H9 (cell line): Measurements from ENCODE around the gene RNF20. TPM values are rescaled to one million over a fixed set of nuclear protein-coding genes. Genes with fewer than 3 reads are reported as not detected.
"Not testable (repeated sequence)": the region's sequence is repeated elsewhere in the genome, so short reads cannot be mapped to it uniquely, and the experiment has no call there.

Experiments used
- DNase-seq: peaks from one replicate; pipeline ENCODE4 v3.0.0-alpha.2; 2017
- H2AFZ ChIP-seq: one replicate; pipeline ENCODE4 v1.6.1; 2013; ENCODE audit warnings: mild to moderate bottlenecking, low read length, control low read depth, moderate library complexity
- H2AK5ac ChIP-seq: 2 replicates; pipeline ENCODE4 v1.6.1; 2013; ENCODE audit warnings: low read length, control low read depth, mixed read lengths; ENCODE audit not compliant: insufficient read length
- H2BK120ac ChIP-seq: one replicate; pipeline ENCODE4 v1.6.1; 2013; ENCODE audit warnings: low read depth, mild to moderate bottlenecking, low read length, control low read depth, inconsistent platforms; ENCODE audit not compliant: poor library complexity, severe bottlenecking
- H2BK12ac ChIP-seq: 2 replicates; pipeline ENCODE4 v1.6.1; 2013; ENCODE audit warnings: low read length, control low read depth, mixed read lengths, low read depth; ENCODE audit not compliant: insufficient read length
- H2BK15ac ChIP-seq: 2 replicates; pipeline ENCODE4 v1.6.1; 2013; ENCODE audit warnings: low read depth, low read length, control low read depth
- H2BK20ac ChIP-seq: one replicate; pipeline ENCODE4 v1.6.1; 2013; ENCODE audit warnings: low read depth, mild to moderate bottlenecking, low read length, control low read depth, inconsistent platforms; ENCODE audit not compliant: poor library complexity, severe bottlenecking
- H2BK5ac ChIP-seq: 2 replicates; pipeline ENCODE4 v1.6.1; 2013; ENCODE audit warnings: low read length, control low read depth, mixed read lengths; ENCODE audit not compliant: insufficient read length
- H3K14ac ChIP-seq: 2 replicates; pipeline ENCODE4 v1.6.1; 2013; ENCODE audit warnings: low read length, control low read depth; ENCODE audit not compliant: insufficient read depth
- H3K18ac ChIP-seq: 2 replicates; pipeline ENCODE4 v1.6.1; 2013; ENCODE audit warnings: low read depth, mild to moderate bottlenecking, mixed read lengths, low read length, control low read depth; ENCODE audit not compliant: insufficient read length
- H3K23ac ChIP-seq: 2 replicates; pipeline ENCODE4 v1.6.1; 2013; ENCODE audit warnings: low read length, control low read depth, mixed read lengths, low read depth; ENCODE audit not compliant: insufficient read length
- H3K23me2 ChIP-seq: 2 replicates; pipeline ENCODE4 v1.6.1; 2013; ENCODE audit warnings: low read depth, mild to moderate bottlenecking, mixed read lengths, low read length, control low read depth; ENCODE audit not compliant: insufficient read length, poor library complexity, severe bottlenecking
- H3K27ac ChIP-seq: 2 replicates; pipeline ENCODE4 v1.5.1; 2013; ENCODE audit warnings: low read length, control low read depth, mixed read lengths, low read depth; ENCODE audit not compliant: insufficient read length
- H3K27me3 ChIP-seq: 2 replicates; pipeline ENCODE4 v1.6.1; 2013; ENCODE audit warnings: low read length, control low read depth, inconsistent platforms; ENCODE audit not compliant: insufficient read depth
- H3K4ac ChIP-seq: 2 replicates; pipeline ENCODE4 v1.6.1; 2013; ENCODE audit warnings: low read depth, mild to moderate bottlenecking, control low read depth, inconsistent platforms, low read length, moderate library complexity
- H3K4me1 ChIP-seq: 2 replicates; pipeline ENCODE4 v1.6.1; 2013; ENCODE audit warnings: low read length, control low read depth, inconsistent platforms; ENCODE audit not compliant: insufficient read depth
- H3K4me2 ChIP-seq: 2 replicates; pipeline ENCODE4 v1.6.1; 2013; ENCODE audit warnings: low read length, control low read depth, mixed read lengths; ENCODE audit not compliant: insufficient read length, insufficient read depth
- H3K56ac ChIP-seq: 2 replicates; pipeline ENCODE4 v1.6.1; 2013; ENCODE audit warnings: low read depth, mild to moderate bottlenecking, mixed read lengths, low read length, control low read depth; ENCODE audit not compliant: insufficient read length
- H3K79me1 ChIP-seq: 2 replicates; pipeline ENCODE4 v1.6.1; 2013; ENCODE audit warnings: low read depth, mild to moderate bottlenecking, moderate library complexity, low read length, control low read depth, inconsistent platforms; ENCODE audit not compliant: insufficient read depth, poor library complexity, severe bottlenecking
- H3K79me2 ChIP-seq: 2 replicates; pipeline ENCODE4 v1.6.1; 2013; ENCODE audit warnings: low read length, control low read depth, inconsistent platforms; ENCODE audit not compliant: insufficient read depth
- H3K9ac ChIP-seq: 2 replicates; pipeline ENCODE4 v1.6.1; 2013; ENCODE audit warnings: low read length, control low read depth, mixed read lengths; ENCODE audit not compliant: insufficient read length; ENCODE audit errors: extremely low read depth
- H3K9me3 ChIP-seq: one replicate; pipeline ENCODE4 v1.6.1; 2013; ENCODE audit warnings: low read depth, low read length, inconsistent platforms; ENCODE audit not compliant: control insufficient read depth
- H3T11ph ChIP-seq: one replicate; pipeline ENCODE4 v1.6.1; 2013; ENCODE audit warnings: mild to moderate bottlenecking, low read length, control low read depth, inconsistent platforms
- H4K20me1 ChIP-seq: one replicate; pipeline ENCODE4 v1.6.1; 2013; ENCODE audit not compliant: control insufficient read depth, insufficient read length, insufficient read depth
- H4K5ac ChIP-seq: 2 replicates; pipeline ENCODE4 v1.6.1; 2013; ENCODE audit warnings: low read depth, mild to moderate bottlenecking, mixed read lengths, low read length, control low read depth; ENCODE audit not compliant: insufficient read length
- H4K8ac ChIP-seq: replicated peaks from 2 replicates; pipeline ENCODE4 v1.6.1; 2013; ENCODE audit warnings: low read length, control low read depth, mixed read lengths, low read depth; ENCODE audit not compliant: insufficient read length
- H4K91ac ChIP-seq: 2 replicates; pipeline ENCODE4 v1.6.1; 2013; ENCODE audit warnings: low read depth, mild to moderate bottlenecking, moderate library complexity, mixed read lengths, low read length, control low read depth; ENCODE audit not compliant: insufficient read length
- H3K27ac Mint-ChIP-seq, 3 experiments: 2 replicates in 2 of 3; 3 replicates in 1 of 3; pipeline ENCODE4 v1.8.0; 2020 to 2021; ENCODE audit warnings: mixed read lengths in 3 of 3, mild to moderate bottlenecking in 1 of 3, moderate library complexity in 1 of 3
- H3K27me3 Mint-ChIP-seq: 2 replicates; pipeline ENCODE4 v1.8.0; 2021; ENCODE audit warnings: low read depth, mild to moderate bottlenecking, moderate library complexity, mixed read lengths
- H3K36me3 Mint-ChIP-seq, 3 experiments: 2 replicates in 2 of 3; 3 replicates in 1 of 3; pipeline ENCODE4 v1.8.0; 2020 to 2021; ENCODE audit warnings: low read depth in 3 of 3, mixed read lengths in 3 of 3; ENCODE audit not compliant: insufficient read depth in 1 of 3
- H3K4me1 Mint-ChIP-seq, 2 experiments: 2 replicates each; pipeline ENCODE4 v1.8.0; 2020; ENCODE audit warnings: mixed read lengths in 2 of 2
- H3K4me3 Mint-ChIP-seq, 2 experiments: 2 replicates in 1 of 2; 3 replicates in 1 of 2; pipeline ENCODE4 v1.8.0; 2020 to 2021; ENCODE audit warnings: mild to moderate bottlenecking in 2 of 2, mixed read lengths in 2 of 2, moderate library complexity in 1 of 2
- H3K9me3 Mint-ChIP-seq, 2 experiments: 2 replicates in 1 of 2; 3 replicates in 1 of 2; pipeline ENCODE4 v1.8.0; 2020; ENCODE audit warnings: mild to moderate bottlenecking in 2 of 2, mixed read lengths in 2 of 2, moderate library complexity in 1 of 2
- whole genome bisulfite sequencing: extraction: QIAGEN DNeasy Blood & Tissue Kit; methylation state at CpG from one replicate; pipeline ENCODE4 v1.1.7; 2013; ENCODE audit warnings: missing lambda C conversion rate, low lambda C conversion rate, mixed read lengths; ENCODE audit not compliant: insufficient read length; ENCODE audit errors: extremely low coverage; 5-methylcytosine and 5-hydroxymethylcytosine counted together
- total RNA-seq: library from RNA; stranded (reverse); gene quantifications from 2 replicates; pipeline ENCODE4 v1.2.1, GENCODE V29; 2021
- TF ChIP-seq, protein P1 (sequence below): fragments of 200-600 bp; sonication (generic); conservative IDR thresholded peaks from 3 replicates; pipeline ENCODE4 v1.8.0; 2021; ENCODE audit warnings: antibody characterized with exemption, mild to moderate bottlenecking

The RNF20 gene
- total RNA-seq, 1 experiment from 2014 or later: 48.5 TPM

DNA sequence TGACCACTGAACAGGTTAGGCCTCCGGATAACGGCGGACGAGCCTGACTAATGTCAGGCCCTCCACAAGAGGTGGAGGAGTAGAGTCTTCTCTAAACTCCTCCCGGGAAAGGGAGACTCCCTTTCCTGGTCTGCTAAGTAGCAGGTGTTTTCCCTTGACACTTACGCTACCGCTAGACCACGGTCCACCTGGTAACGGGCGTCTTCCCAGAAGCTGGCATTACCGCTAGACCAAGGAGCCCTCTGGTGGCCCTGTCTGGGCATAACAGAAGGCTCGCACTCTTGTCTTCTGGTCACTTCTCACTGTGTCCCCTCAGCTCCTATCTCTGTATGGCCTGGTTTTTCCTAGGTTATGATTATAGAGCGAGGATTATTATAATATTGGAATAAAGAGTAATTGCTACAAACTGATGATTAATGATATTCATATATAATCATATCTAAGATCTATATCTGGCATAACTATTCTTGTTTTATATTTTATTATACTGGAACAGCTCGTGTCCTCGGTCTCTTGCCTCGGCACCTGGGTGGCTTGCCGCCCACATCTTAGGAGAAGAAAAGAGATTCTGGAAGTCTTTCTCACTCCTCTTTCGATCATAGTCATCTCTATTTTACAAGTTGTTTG, 15.9 kb downstream of the RNF20 start:
- H3K4me1 Mint-ChIP-seq, H3K23ac ChIP-seq, H3K14ac ChIP-seq, H3K56ac ChIP-seq, H2BK15ac ChIP-seq, H3K18ac ChIP-seq, H2BK5ac ChIP-seq, H3K4ac ChIP-seq, H3K27me3 ChIP-seq, H2BK20ac ChIP-seq, H4K20me1 ChIP-seq, H4K8ac ChIP-seq, H3K4me1 ChIP-seq, H3K27ac Mint-ChIP-seq, H3K9me3 Mint-ChIP-seq, H3K27me3 Mint-ChIP-seq, H2AFZ ChIP-seq, H4K5ac ChIP-seq, H3K23me2 ChIP-seq, H2BK120ac ChIP-seq, H2AK5ac ChIP-seq, H4K91ac ChIP-seq, H3K79me2 ChIP-seq, H3T11ph ChIP-seq, H3K27ac ChIP-seq, H3K9me3 ChIP-seq, H2BK12ac ChIP-seq, H3K4me3 Mint-ChIP-seq, H3K4me2 ChIP-seq, H3K79me1 ChIP-seq, H3K9ac ChIP-seq: not testable (repeated sequence)
- peak; percentile 66 for DNase-seq
- TF ChIP-seq, protein P1, sequence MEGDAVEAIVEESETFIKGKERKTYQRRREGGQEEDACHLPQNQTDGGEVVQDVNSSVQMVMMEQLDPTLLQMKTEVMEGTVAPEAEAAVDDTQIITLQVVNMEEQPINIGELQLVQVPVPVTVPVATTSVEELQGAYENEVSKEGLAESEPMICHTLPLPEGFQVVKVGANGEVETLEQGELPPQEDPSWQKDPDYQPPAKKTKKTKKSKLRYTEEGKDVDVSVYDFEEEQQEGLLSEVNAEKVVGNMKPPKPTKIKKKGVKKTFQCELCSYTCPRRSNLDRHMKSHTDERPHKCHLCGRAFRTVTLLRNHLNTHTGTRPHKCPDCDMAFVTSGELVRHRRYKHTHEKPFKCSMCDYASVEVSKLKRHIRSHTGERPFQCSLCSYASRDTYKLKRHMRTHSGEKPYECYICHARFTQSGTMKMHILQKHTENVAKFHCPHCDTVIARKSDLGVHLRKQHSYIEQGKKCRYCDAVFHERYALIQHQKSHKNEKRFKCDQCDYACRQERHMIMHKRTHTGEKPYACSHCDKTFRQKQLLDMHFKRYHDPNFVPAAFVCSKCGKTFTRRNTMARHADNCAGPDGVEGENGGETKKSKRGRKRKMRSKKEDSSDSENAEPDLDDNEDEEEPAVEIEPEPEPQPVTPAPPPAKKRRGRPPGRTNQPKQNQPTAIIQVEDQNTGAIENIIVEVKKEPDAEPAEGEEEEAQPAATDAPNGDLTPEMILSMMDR: peak; percentile 70
- no CpG with 5 or more reads among the region's 18 CpGs for WGBS
- peaks cover 46 to 84% (median 77%) of the 10 kb centered on the region in 3 experiments; a peak in 6 of 7 replicates for H3K36me3 Mint-ChIP-seq
